GM23338 (cell line): Measurements from ENCODE around the gene CSN3. TPM values are rescaled to one million over a fixed set of nuclear protein-coding genes. Genes with fewer than 3 reads are reported as not detected.

ENCODE experiments used
- ATAC-seq: fragments of 200-7000 bp; cut with Tn5 transposase; 3 replicates; pipeline ENCODE4 v1.9.1; 2020
- DNase-seq: peaks from one replicate; pipeline ENCODE4 v3.0.0-alpha.2; 2015; ENCODE audit warnings: low spot score
- H2AFZ ChIP-seq: fragments of 200-600 bp; sonication (generic); 2 replicates; pipeline ENCODE4 v1.8.0; 2016; ENCODE audit warnings: antibody characterized with exemption, mild to moderate bottlenecking, moderate library complexity
- H3F3A ChIP-seq: fragments of 200-600 bp; sonication (generic); replicated peaks from 2 replicates; pipeline ENCODE4 v1.8.0; 2017; ENCODE audit warnings: antibody characterized with exemption, mixed run types, low read depth
- H3K27ac ChIP-seq: fragments of 200-600 bp; sonication (generic); 2 replicates; pipeline ENCODE4 v1.6.1; 2016; ENCODE audit warnings: low read depth
- H3K27me3 ChIP-seq: fragments of 200-600 bp; sonication (generic); 2 replicates; pipeline ENCODE4 v1.8.0; 2016; ENCODE audit warnings: mild to moderate bottlenecking, mixed run types, moderate library complexity; ENCODE audit not compliant: insufficient read depth
- H3K36me3 ChIP-seq: fragments of 200-600 bp; sonication (generic); 2 replicates; pipeline ENCODE4 v1.8.0; 2016; ENCODE audit warnings: mild to moderate bottlenecking; ENCODE audit not compliant: insufficient read depth
- H3K4me1 ChIP-seq: fragments of 200-600 bp; sonication (generic); 2 replicates; pipeline ENCODE4 v1.8.0; 2016; ENCODE audit warnings: mild to moderate bottlenecking, moderate library complexity; ENCODE audit not compliant: insufficient read depth
- H3K4me2 ChIP-seq: fragments of 200-600 bp; sonication (generic); 2 replicates; pipeline ENCODE4 v1.7.1; 2017; ENCODE audit warnings: mixed run types
- H3K4me3 ChIP-seq: fragments of 200-600 bp; sonication (generic); 2 replicates; pipeline ENCODE4 v1.6.1; 2016; ENCODE audit warnings: mixed run types
- H3K79me2 ChIP-seq: fragments of 200-600 bp; sonication (generic); replicated peaks from 2 replicates; pipeline ENCODE4 v1.8.0; 2017; ENCODE audit warnings: mild to moderate bottlenecking; ENCODE audit not compliant: insufficient read depth
- H3K9me2 ChIP-seq: fragments of 200-600 bp; sonication (generic); 2 replicates; pipeline ENCODE4 v1.8.0; 2017; ENCODE audit not compliant: insufficient read depth
- H4K20me1 ChIP-seq: fragments of 200-600 bp; sonication (generic); replicated peaks from 2 replicates; pipeline ENCODE4 v1.8.0; 2017; ENCODE audit warnings: mild to moderate bottlenecking; ENCODE audit not compliant: insufficient read depth
- H3K27ac Mint-ChIP-seq: 2 replicates; pipeline ENCODE4 v1.8.0; 2020; ENCODE audit warnings: inconsistent platforms, mild to moderate bottlenecking, moderate library complexity, mixed read lengths
- H3K27me3 Mint-ChIP-seq: 3 replicates; pipeline ENCODE4 v1.8.0; 2022; ENCODE audit warnings: low read depth, mild to moderate bottlenecking, moderate library complexity, mixed read lengths, inconsistent platforms; ENCODE audit not compliant: insufficient read depth, poor library complexity
- H3K36me3 Mint-ChIP-seq: 3 replicates; pipeline ENCODE4 v1.8.0; 2021; ENCODE audit warnings: low read depth, mild to moderate bottlenecking, inconsistent platforms, moderate library complexity, mixed read lengths
- H3K4me1 Mint-ChIP-seq: 3 replicates; pipeline ENCODE4 v1.8.0; 2020; ENCODE audit warnings: mild to moderate bottlenecking, inconsistent platforms, mixed read lengths
- H3K4me3 Mint-ChIP-seq: 3 replicates; pipeline ENCODE4 v1.8.0; 2021; ENCODE audit warnings: moderate library complexity, mild to moderate bottlenecking, inconsistent platforms, mixed read lengths
- H3K9me3 Mint-ChIP-seq: 3 replicates; pipeline ENCODE4 v1.8.0; 2020; ENCODE audit warnings: moderate library complexity, mild to moderate bottlenecking, inconsistent platforms, mixed read lengths
- CREB1 ChIP-seq: fragments of 250-450 bp; sonication (Bioruptor Pico); IDR thresholded peaks from 2 replicates; pipeline ENCODE4 v1.5.0; 2020; ENCODE audit warnings: low read depth, mild to moderate bottlenecking, moderate library complexity
- CTCF ChIP-seq, 2 experiments: fragments of 200-600 bp in 1 of 2; sonication (generic) in 1 of 2; conservative IDR thresholded peaks; 2 replicates each; pipeline versions ENCODE4 v1.5.1 to v1.6.1; 2016 to 2017; ENCODE audit warnings: antibody characterized with exemption in 2 of 2, low read depth in 2 of 2, mild to moderate bottlenecking in 2 of 2, moderate library complexity in 1 of 2
- EZH2 ChIP-seq: fragments of 200-600 bp; sonication (generic); IDR thresholded peaks from one replicate; pipeline ENCODE4 v1.8.0; 2017; ENCODE audit warnings: antibody characterized with exemption, mild to moderate bottlenecking, low read depth; ENCODE audit not compliant: unreplicated experiment
- EZH2phosphoT487 ChIP-seq: fragments of 200-600 bp; sonication (generic); IDR thresholded peaks from one replicate; pipeline ENCODE4 v1.8.1; 2018; ENCODE audit warnings: antibody characterized with exemption; ENCODE audit not compliant: unreplicated experiment
- JUNB ChIP-seq: IDR thresholded peaks from one replicate; pipeline ENCODE4 v1.6.1; 2016; ENCODE audit warnings: antibody characterized with exemption; ENCODE audit not compliant: unreplicated experiment
- NANOG ChIP-seq: IDR thresholded peaks from 2 replicates; pipeline ENCODE4 v1.6.1; 2016; ENCODE audit warnings: antibody characterized with exemption, borderline replicate concordance
- POLR2AphosphoS5 ChIP-seq: IDR thresholded peaks from 2 replicates; pipeline ENCODE4 v1.6.1; 2016; ENCODE audit warnings: antibody characterized with exemption, low read depth
- STAT1 ChIP-seq: IDR thresholded peaks from one replicate; pipeline ENCODE4 v1.6.1; 2016; ENCODE audit warnings: antibody characterized with exemption; ENCODE audit not compliant: unreplicated experiment
- ZNF114 ChIP-seq: fragments of 250-450 bp; sonication (Bioruptor Pico); IDR thresholded peaks from 2 replicates; pipeline ENCODE4 v1.5.0; 2020; ENCODE audit warnings: mild to moderate bottlenecking, moderate library complexity
- ZNF331 ChIP-seq: fragments of 250-450 bp; sonication (Bioruptor Pico); IDR thresholded peaks from 2 replicates; pipeline ENCODE4 v1.5.0; 2020; ENCODE audit warnings: low read depth, mild to moderate bottlenecking, moderate library complexity
- ZNF462 ChIP-seq: fragments of 250-450 bp; sonication (Bioruptor Pico); IDR thresholded peaks from 2 replicates; pipeline ENCODE4 v1.5.0; 2020; ENCODE audit warnings: mild to moderate bottlenecking, moderate library complexity
- polyA plus RNA-seq: library from polyadenylated mRNA; unstranded; fragments of >200 nt; fragmentation: Nextera tagmentation; extraction: Ambion mirVana; gene quantifications from 2 replicates; pipeline ENCODE4 v1.2.1, GENCODE V29; 2016
- total RNA-seq: library from RNA; depleted of rRNA; stranded (reverse); fragments of >200 nt; shearing (Covaris generic); gene quantifications from 2 replicates; pipeline ENCODE4 v1.2.3, GENCODE V29; 2014
- TF ChIP-seq, protein P1 (sequence below): IDR thresholded peaks from one replicate; pipeline ENCODE4 v1.6.1; 2018; ENCODE audit warnings: antibody characterized with exemption; ENCODE audit not compliant: unreplicated experiment
- TF ChIP-seq, protein P2 (sequence below): IDR thresholded peaks from 2 replicates; pipeline ENCODE4 v1.6.1; 2016; ENCODE audit warnings: antibody characterized with exemption

CSN3 gene
- total and polyA plus RNA-seq, 2 experiments from 2014 or later: not detected

DNA sequence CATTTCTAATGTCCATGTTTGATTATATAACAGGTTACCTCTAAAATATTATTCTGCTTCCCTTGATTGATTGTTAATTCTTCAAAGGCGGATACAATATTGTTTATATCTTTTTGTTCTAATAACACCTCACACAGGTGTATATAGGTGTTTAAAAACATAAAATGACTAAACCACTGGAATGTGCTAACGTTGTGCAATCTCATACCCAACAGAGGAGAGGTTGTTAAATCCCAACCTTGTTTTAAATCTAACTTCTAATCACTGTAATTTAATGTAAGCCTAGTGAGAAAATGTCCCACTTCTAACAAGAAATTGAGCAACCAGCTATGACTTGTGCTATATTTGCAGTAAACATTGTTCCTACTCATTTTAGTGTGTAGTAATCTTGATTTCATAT is 45.5 kb upstream of the CSN3 start:
- DNase-seq (no peak), ATAC-seq (no peak)
- Histone ChIP-seq H3K9me2 (no peaks in the 10 kb centered on the region), H3K4me3 (no peak overlapping the region), H3K27me3 (no peaks in the 10 kb centered on the region), H3K4me2 (no peak overlapping the region), H2AFZ (no peak overlapping the region), H3K36me3 (no peaks in the 10 kb centered on the region), H3K79me2 (no peaks in the 10 kb centered on the region), H3F3A (no peaks in the 10 kb centered on the region), H3K27ac (no peak overlapping the region), H3K4me1 (no peaks in the 10 kb centered on the region), H4K20me1 (no peaks in the 10 kb centered on the region)
- Mint-ChIP-seq H3K4me3 (no peak overlapping the region), H3K36me3 (no peaks in the 10 kb centered on the region), H3K27me3 (no peaks in the 10 kb centered on the region), H3K4me1 (peaks cover 10% of the 10 kb centered on the region; the same call in 2 of the 3 replicates), H3K27ac (no peak overlapping the region), H3K9me3 (no peaks in the 10 kb centered on the region)
- TF ChIP-seq EZH2phosphoT487: no peak
- no peak for TF ChIP-seq ZNF462 (CRISPR knock-in tag)
- TF ChIP-seq, protein P1, sequence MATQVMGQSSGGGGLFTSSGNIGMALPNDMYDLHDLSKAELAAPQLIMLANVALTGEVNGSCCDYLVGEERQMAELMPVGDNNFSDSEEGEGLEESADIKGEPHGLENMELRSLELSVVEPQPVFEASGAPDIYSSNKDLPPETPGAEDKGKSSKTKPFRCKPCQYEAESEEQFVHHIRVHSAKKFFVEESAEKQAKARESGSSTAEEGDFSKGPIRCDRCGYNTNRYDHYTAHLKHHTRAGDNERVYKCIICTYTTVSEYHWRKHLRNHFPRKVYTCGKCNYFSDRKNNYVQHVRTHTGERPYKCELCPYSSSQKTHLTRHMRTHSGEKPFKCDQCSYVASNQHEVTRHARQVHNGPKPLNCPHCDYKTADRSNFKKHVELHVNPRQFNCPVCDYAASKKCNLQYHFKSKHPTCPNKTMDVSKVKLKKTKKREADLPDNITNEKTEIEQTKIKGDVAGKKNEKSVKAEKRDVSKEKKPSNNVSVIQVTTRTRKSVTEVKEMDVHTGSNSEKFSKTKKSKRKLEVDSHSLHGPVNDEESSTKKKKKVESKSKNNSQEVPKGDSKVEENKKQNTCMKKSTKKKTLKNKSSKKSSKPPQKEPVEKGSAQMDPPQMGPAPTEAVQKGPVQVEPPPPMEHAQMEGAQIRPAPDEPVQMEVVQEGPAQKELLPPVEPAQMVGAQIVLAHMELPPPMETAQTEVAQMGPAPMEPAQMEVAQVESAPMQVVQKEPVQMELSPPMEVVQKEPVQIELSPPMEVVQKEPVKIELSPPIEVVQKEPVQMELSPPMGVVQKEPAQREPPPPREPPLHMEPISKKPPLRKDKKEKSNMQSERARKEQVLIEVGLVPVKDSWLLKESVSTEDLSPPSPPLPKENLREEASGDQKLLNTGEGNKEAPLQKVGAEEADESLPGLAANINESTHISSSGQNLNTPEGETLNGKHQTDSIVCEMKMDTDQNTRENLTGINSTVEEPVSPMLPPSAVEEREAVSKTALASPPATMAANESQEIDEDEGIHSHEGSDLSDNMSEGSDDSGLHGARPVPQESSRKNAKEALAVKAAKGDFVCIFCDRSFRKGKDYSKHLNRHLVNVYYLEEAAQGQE: no peak
- no peak for TF ChIP-seq ZNF331 (CRISPR knock-in tag)
- no peak for TF ChIP-seq JUNB
- TF ChIP-seq NANOG: no peak
- no peak for TF ChIP-seq ZNF114
- no peak for TF ChIP-seq EZH2
- TF ChIP-seq CREB1 (CRISPR knock-in tag): no peak
- TF ChIP-seq, protein P2, sequence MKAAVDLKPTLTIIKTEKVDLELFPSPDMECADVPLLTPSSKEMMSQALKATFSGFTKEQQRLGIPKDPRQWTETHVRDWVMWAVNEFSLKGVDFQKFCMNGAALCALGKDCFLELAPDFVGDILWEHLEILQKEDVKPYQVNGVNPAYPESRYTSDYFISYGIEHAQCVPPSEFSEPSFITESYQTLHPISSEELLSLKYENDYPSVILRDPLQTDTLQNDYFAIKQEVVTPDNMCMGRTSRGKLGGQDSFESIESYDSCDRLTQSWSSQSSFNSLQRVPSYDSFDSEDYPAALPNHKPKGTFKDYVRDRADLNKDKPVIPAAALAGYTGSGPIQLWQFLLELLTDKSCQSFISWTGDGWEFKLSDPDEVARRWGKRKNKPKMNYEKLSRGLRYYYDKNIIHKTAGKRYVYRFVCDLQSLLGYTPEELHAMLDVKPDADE: no peak
- TF ChIP-seq POLR2AphosphoS5: no peak
- TF ChIP-seq CTCF (conservative IDR thresholded peaks at IDR 0.05; ENCODE audit: low read depth in 2 of 2): no peak
- TF ChIP-seq STAT1: no peak
